GM19351 (cell line): Measurements from ENCODE around the gene ZNF766.
"Not testable (repeated sequence)": the region's sequence is repeated elsewhere in the genome, so short reads cannot be mapped to it uniquely, and the experiment has no call there.

Source experiments
- ATAC-seq: cut with Tn5 transposase; IDR thresholded peaks from one replicate; pipeline ENCODE4 v1.9.1; 2021; ENCODE audit warnings: mild to moderate bottlenecking, moderate library complexity; ENCODE audit not compliant: unreplicated experiment

ZNF766 gene

GRCh38 chr19:52269338-52270261, at the start of gene ZNF766:
TSS of gene ZNF766 (plus strand) at chr19:52269587. CDS start at chr19:52269614, 27 bp downstream.
- peak; percentile 95 for ATAC-seq

- no peak for ATAC-seq
These were observed 49.8 kb upstream of the ZNF766 start for GRCh38 chr19:52219611-52220010.

GRCh38 chr19:52221031-52221430, 48.4 kb upstream of the ZNF766 start:
- ATAC-seq, result no peak

DNA sequence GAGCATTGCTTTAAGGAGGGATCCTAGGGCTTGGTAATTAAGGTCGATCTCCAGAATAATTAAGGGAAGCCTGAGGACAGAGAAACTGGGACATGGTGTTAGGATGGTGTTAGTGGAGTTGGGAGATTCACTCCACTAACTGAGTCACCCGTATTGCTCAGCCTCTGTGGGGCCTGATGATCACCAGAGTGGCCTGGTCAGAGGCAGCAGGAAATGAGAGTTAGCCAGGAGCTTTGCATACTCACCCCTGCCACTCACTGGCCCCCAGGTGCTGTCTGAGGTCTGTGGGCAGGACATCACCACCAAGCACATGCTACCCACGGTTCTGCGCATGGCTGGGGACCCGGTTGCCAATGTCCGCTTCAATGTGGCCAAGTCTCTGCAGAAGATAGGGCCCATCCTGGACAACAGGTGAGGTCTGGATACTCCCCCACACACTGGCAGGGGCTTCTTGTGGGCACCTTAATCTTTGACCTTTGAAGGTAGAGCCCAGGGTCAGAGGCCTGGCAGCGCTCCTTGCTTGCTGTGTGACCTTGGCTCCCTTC, 47.5 kb upstream of the ZNF766 start:
- ATAC-seq, result no peak

DNA sequence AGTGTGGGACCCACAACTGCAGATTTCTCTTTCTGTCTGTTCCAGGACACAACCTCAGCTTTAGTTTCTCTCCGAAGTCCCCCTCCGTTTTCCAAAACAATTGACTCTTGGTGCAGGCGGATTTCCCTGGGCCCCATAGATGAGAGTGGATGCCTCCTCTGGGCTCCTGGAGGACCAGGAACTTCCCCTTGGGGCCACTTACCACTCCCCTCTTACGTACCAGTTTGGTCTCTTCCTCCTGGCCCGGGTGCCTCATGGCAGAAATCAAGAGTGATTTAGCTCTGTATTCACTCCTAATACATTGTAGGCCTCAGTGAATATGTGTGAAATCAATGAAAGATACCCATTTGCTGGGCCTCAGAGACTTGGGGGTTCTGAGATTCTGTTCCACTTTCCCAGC, 45.2 kb upstream of the ZNF766 start:
- no peak for ATAC-seq

- no peak for ATAC-seq
These were observed 42.7 kb upstream of the ZNF766 start for GRCh38 chr19:52226652-52227051.

- no peak for ATAC-seq
These were observed 42.0 kb upstream of the ZNF766 start for GRCh38 chr19:52227196-52227940.

GRCh38 chr19:52227980-52228379, 41.4 kb upstream of the ZNF766 start:
- ATAC-seq, result no peak

DNA sequence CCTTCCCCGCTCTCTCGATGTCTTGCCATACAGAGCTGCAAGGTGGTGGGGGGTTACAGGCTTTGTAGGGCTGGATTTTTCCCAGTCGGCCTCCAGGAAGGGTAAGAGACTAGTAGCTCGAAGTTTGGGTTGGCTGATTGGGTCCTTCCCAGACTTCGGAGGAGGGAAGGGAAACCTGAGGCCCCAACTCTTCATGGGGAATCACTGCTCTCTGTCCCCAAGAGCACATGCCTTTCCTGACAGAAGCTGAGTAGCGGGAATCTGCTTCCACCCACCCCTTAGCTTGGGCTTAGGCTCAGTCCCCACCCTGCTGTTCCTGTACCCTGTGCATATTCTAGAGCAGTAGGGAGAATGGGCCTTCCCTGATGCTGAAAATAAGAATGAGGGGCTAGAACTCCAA, 39.9 kb upstream of the ZNF766 start:
- no peak for ATAC-seq

DNA sequence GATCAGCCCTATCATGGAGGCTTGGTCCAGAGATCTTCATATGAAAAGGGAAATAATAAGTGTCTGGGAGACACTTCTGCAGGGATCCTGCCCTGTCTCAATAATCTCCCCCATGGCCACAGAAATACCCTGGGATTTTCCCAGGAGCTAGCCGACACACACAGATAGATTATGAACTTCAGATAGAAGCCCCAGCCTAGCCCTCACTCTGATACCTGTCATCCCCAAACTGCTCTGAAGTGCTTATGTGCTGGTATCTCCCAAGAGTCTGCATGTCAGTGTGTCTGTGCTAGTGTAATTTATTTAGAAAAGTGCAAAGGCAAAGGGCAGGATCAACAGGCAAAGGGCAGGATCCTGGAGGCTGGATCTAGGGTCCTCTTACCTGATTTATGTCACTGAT, 38.7 kb upstream of the ZNF766 start:
- ATAC-seq, result no peak

DNA sequence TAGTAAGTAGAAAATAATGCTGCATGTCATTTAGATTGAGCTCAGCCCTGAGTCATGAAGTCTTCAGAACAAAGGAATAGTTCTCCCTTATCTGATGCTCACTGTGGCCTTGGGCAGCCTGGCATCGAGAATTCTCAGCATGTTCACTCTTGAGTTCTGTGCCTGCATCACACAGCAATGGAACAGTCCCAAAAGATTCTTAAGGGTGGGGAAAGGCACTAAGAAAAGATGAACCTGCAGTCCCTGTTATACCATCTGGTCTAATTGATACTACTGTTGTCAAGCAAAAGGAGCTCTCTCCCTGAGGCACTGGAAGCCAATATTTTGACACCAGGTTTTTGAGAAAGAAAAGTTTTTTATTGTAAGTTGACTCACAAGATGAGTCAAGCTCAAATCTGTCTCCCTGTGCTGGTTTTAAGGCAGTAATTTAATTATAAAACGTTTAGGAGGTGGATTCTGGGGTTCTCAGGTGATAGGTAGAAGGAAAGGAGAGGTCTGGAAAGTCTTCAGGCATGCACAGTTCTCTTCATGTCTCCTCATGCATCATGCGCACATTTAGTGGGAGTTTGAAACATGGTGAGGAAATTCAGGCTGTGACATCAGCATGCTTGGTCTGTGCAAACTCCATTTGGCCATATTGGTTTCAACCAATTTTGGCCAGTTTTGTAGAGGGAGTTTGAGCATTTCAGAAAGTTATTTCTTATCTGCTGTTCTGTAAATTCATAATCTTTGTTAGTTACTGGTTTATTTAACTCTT, 38.1 kb upstream of the ZNF766 start:
- ATAC-seq, result no peak

DNA sequence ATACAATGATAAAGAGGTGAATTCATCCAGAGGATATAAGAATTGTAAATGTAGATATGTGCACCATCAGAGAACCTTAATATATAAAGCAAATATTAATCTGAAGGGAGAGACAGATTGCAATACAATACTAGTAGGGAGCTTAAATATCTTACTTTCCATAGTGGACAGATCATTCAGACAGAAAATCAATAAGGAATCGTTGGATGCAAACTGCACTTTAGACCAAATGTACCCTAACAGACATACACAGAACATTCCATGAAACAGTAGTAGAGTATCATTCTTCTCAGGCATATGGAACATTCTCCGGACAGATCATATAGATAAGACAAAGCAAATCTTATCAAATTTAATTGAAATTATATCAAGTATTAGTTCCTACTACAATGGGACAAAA, 35.0 kb upstream of the ZNF766 start:
- no peak for ATAC-seq

DNA sequence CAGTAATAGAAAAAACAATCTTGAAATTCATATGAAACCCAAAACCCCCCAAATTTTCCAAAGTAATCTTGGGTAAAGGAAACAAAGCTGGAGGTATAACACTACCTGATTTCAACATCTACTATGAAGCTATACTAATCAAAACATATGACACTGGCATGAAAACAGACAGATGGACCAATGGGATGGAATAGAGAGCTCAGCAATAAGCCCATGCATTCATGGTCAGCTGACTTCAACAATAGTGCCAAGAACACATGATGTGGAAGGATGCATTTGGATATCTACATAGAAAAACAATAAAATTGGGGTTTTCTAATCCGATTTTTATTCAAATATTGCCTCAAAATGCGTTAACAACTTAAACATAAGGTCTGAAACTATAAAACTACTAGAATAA, 32.2 kb upstream of the ZNF766 start:
- ATAC-seq, result no peak

DNA sequence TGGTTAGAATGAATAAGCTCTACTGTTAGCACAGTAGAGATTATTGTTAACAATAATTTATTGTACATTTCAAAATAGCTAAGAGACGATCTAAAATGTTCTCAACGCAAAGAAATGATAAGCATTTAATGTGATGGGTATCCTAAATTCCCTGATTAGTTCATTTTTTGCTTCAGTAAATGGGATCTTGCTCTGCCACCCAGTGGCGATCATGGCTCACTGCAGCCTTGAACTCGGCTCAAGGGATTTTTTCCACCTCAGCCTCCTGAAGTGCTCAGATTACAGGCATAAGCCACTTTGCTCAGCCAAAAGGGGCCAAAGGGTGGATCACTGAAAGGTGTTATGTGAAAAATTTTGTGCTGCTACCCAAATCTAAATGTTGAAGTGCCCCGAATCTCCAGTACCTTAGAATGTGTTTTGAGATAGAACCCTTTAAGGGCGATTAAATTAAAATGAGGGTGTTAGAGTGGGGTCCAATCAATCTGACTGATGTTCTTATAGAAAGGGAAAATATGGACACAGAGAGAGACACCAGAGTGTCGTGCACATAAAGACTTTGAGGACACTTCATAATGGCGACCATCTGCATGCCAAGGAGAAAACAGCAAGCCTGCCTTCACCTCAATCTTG, 31.5 kb upstream of the ZNF766 start:
- no peak for ATAC-seq

GRCh38 chr19:52244021-52244420, 25.4 kb upstream of the ZNF766 start:
- ATAC-seq, result no peak

DNA sequence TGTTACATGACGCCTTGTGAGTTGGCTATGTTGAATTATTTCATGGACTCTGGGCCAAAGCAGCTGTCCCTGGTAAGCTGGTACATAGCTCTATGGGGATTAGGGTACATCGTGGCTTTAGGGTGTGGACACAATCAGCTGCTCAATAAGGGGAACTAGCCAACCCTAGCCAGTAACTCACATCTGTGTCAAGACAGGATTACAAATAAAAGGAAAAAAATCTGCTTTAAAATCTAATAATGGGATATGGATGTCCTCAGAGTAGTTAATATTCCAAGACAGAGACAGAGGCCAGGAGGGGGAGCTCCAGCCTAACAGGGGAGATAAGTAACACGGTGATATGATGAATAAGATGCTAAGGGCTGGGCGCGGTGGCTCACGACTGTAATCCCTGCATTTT, 21.1 kb upstream of the ZNF766 start:
- ATAC-seq, result no peak

DNA sequence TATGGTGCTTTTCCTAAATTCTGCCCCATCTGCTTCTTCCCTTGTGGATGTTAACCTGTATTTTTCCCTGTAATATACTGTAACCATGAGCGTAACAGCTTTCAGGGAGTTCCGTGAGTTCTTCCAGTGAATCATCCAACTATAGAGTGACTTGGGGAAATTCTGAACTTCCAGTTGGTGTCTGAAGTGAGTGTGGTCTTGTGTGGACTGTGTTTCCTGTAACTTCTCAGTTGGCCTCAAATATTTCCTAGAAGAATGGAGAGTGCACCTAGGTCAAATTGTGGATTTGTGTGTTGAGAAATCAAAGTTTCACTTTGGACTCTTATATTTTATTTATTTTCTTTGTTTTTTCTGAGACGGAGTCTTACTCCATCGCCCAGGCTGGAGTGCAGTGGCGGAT, 11.0 kb upstream of the ZNF766 start:
- ATAC-seq, result no peak

- not testable (repeated sequence) for ATAC-seq
These were observed 3.8 kb upstream of the ZNF766 start for GRCh38 chr19:52265556-52265955.

DNA sequence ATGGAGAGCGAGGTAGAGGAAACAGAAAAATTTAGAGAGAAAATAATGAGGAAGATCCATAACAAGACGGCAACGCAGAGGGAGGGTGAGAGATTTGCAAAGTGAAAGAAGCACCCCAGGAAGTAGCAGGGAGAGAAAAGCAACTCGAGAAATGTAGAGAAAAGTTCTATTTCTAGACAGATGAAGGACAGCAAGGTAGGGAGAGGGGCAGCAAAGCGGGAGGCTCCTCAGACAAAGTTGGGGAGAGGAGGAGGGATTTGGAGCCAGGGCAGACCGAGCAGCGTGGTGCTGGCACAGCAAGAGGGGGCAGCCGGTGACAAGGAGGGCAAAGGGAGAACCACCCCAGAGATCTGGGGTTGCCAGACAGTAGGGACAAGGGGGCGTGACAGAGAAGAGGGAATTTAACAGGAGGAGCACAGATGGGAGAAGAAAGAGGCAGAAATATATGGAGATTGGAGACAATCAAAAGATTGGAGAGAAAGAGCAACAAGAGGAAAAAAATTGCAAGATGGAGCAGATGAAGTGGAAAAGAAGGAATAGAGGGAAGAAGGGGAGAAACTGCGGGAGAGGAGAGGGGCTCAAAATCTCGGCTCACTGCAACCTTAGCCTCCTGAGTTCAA, 989 bp downstream of the ZNF766 start:
- no peak for ATAC-seq

- no peak for ATAC-seq
These were observed 3.9 kb downstream of the ZNF766 start for GRCh38 chr19:52273301-52273700.
